HepG2 (cell line): ENCODE results near the gene NEK6. TPM values are rescaled to one million over a fixed set of nuclear protein-coding genes. Genes with fewer than 3 reads are reported as not detected.

Experiments
- EP300 ChIP-seq, 3 experiments: sonication (generic) in 1 of 3; formaldehyde crosslinking in 1 of 3; IDR thresholded peaks; 2 replicates each; pipeline versions ENCODE4 v1.5.1 to v1.6.1; 2011 to 2020; ENCODE audit warnings: low read depth in 2 of 3, low read length in 2 of 3, borderline replicate concordance in 1 of 3, improper control_type of control experiment in 1 of 3, mild to moderate bottlenecking in 1 of 3, missing genetic modification reagents in 1 of 3, moderate library complexity in 1 of 3
- GLI4 ChIP-seq: sonication (generic); formaldehyde crosslinking; IDR thresholded peaks from 2 replicates; pipeline ENCODE4 v1.5.1; 2020; ENCODE audit warnings: missing genetic modification reagents, mild to moderate bottlenecking, moderate library complexity, borderline replicate concordance
- MTF2 ChIP-seq: sonication (generic); formaldehyde crosslinking; IDR thresholded peaks from 2 replicates; pipeline ENCODE4 v1.5.0; 2020; ENCODE audit warnings: missing genetic modification reagents, borderline replicate concordance
- NFE2L1 ChIP-seq: sonication (generic); formaldehyde crosslinking; IDR thresholded peaks from 2 replicates; pipeline ENCODE4 v1.4.0; 2020; ENCODE audit warnings: missing genetic modification reagents, mild to moderate bottlenecking, borderline replicate concordance
- NFIB ChIP-seq: sonication (generic); formaldehyde crosslinking; IDR thresholded peaks from 2 replicates; pipeline ENCODE4 v1.9.0; 2021; ENCODE audit warnings: missing genetic modification reagents, mild to moderate bottlenecking, borderline replicate concordance
- PCBP1 ChIP-seq: fragments of 200-400 bp; formaldehyde crosslinking; IDR thresholded peaks from 2 replicates; pipeline ENCODE4 v1.6.1; 2017; ENCODE audit warnings: mild to moderate bottlenecking, low read depth, low read length, borderline replicate concordance
- PHF21A ChIP-seq: sonication (generic); formaldehyde crosslinking; IDR thresholded peaks from 2 replicates; pipeline ENCODE4 v1.5.0; 2020; ENCODE audit warnings: mild to moderate bottlenecking, missing genetic modification reagents
- SALL2 ChIP-seq: sonication (generic); formaldehyde crosslinking; IDR thresholded peaks from 2 replicates; pipeline ENCODE4 v1.8.1; 2023; ENCODE audit warnings: mild to moderate bottlenecking, missing genetic modification reagents, inconsistent platforms
- SMAD9 ChIP-seq: sonication (generic); formaldehyde crosslinking; IDR thresholded peaks from 2 replicates; pipeline ENCODE4 v1.5.1; 2020; ENCODE audit warnings: mild to moderate bottlenecking, missing genetic modification reagents
- SP4 ChIP-seq: sonication (generic); formaldehyde crosslinking; IDR thresholded peaks from 2 replicates; pipeline ENCODE4 v1.8.1; 2023; ENCODE audit warnings: mild to moderate bottlenecking, missing genetic modification reagents
- SRF ChIP-seq: IDR thresholded peaks from 2 replicates; pipeline ENCODE4 v1.6.1; 2011; ENCODE audit warnings: mild to moderate bottlenecking, low read depth, low read length, moderate library complexity
- SRSF1 ChIP-seq: fragments of 200-400 bp; formaldehyde crosslinking; optimal IDR thresholded peaks from 2 replicates; pipeline ENCODE3; 2017; ENCODE audit warnings: mild to moderate bottlenecking, low read depth, low read length, moderate library complexity
- STAT5B ChIP-seq: sonication (generic); formaldehyde crosslinking; IDR thresholded peaks from 2 replicates; pipeline ENCODE4 v1.4.0; 2020; ENCODE audit warnings: missing genetic modification reagents
- ZBTB7A ChIP-seq: sonication (generic); formaldehyde crosslinking; IDR thresholded peaks from 2 replicates; pipeline ENCODE4 v1.8.0; 2022; ENCODE audit warnings: mild to moderate bottlenecking, missing genetic modification reagents
- ZNF232 ChIP-seq: sonication (generic); formaldehyde crosslinking; IDR thresholded peaks from 2 replicates; pipeline ENCODE4 v1.4.0; 2020; ENCODE audit warnings: missing genetic modification reagents, borderline replicate concordance
- ZNF264 ChIP-seq: sonication (generic); formaldehyde crosslinking; IDR thresholded peaks from 2 replicates; pipeline ENCODE4 v1.4.0; 2020; ENCODE audit warnings: missing genetic modification reagents
- ZNF484 ChIP-seq: sonication (generic); formaldehyde crosslinking; IDR thresholded peaks from 2 replicates; pipeline ENCODE4 v1.5.1; 2020; ENCODE audit warnings: mild to moderate bottlenecking, low read depth, missing genetic modification reagents, borderline replicate concordance
- ZNF546 ChIP-seq: sonication (generic); formaldehyde crosslinking; conservative IDR thresholded peaks from 2 replicates; pipeline ENCODE4 v1.8.1; 2023; ENCODE audit warnings: mild to moderate bottlenecking, missing genetic modification reagents
- ZNF775 ChIP-seq: sonication (generic); formaldehyde crosslinking; IDR thresholded peaks from 2 replicates; pipeline ENCODE4 v1.4.0; 2020; ENCODE audit warnings: missing genetic modification reagents, mild to moderate bottlenecking, moderate library complexity, borderline replicate concordance
- polyA plus RNA-seq, 8 experiments: library from polyadenylated mRNA; depleted of rRNA in 3 of 8; stranded (reverse) in 7 of 8; unstranded in 1 of 8; fragments of >200 nt; fragmentation: Illumina TruSeq in 4 of 8; extraction: Trizol in 4 of 8; gene quantifications; 2 replicates each; pipeline versions ENCODE4 v1.2.1 to v1.2.3, GENCODE V29; 2011 to 2016; ENCODE audit warnings: low read depth in 4 of 8, missing spikeins in 1 of 8, mixed read lengths in 1 of 8; ENCODE audit not compliant: insufficient read depth in 1 of 8
- total RNA-seq, 5 experiments: library from RNA; depleted of rRNA; stranded (reverse); fragments of >200 nt; fragmentation: Illumina TruSeq; extraction: Trizol; gene quantifications; 2 replicates each; pipeline ENCODE4 v1.2.3, GENCODE V29; 2016; ENCODE audit warnings: low read depth in 1 of 5
- TF ChIP-seq, protein P1 (sequence below): sonication (generic); formaldehyde crosslinking; IDR thresholded peaks from 2 replicates; pipeline ENCODE4 v1.9.0; 2022; ENCODE audit warnings: missing genetic modification reagents, mild to moderate bottlenecking, borderline replicate concordance
- TF ChIP-seq, protein P2 (sequence below): IDR thresholded peaks from 2 replicates; pipeline ENCODE4 v1.6.1; 2016; ENCODE audit warnings: low read depth, control low read depth
- TF ChIP-seq, protein P3 (sequence below): sonication (generic); formaldehyde crosslinking; IDR thresholded peaks from 2 replicates; pipeline ENCODE4 v1.5.0; 2020; ENCODE audit warnings: mild to moderate bottlenecking, missing genetic modification reagents
- TF ChIP-seq, protein P4 (sequence below): sonication (generic); formaldehyde crosslinking; IDR thresholded peaks from 2 replicates; pipeline ENCODE4 v1.8.0; 2022; ENCODE audit warnings: missing genetic modification reagents, mild to moderate bottlenecking, inconsistent platforms, borderline replicate concordance

Gene NEK6
- total and polyA plus RNA-seq, 2 of the 13 experiments (the other 11 are each of a cell fraction or from before 2014, with no cell fraction given) = 30.4 to 119 TPM

DNA sequence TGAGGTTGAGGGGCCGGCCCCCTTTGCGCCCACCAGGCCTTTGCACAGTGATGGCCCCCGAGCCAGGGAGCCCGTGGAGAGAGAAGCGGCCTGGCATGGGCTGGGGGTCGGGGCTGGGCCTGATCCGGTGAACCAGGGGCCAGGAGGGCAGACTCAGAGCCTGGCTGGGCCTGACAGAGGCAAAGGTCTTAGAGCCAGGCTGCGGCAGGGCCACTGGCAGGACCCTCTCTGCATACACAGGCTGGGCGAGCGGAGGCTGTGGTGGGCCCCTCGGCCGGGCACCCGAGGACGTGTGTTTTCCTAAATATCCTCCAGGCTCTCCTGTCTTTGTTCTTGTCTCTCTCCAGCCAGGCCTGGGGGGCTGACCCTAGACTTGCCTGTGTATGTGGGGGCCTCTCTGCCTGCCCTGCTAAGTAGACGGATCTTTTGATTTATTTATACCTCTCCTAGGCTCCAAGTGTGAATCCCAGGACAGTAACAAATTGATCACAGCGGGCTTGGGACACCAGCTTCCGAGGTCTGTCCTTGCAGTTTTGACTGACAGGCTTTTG, 933 bp downstream of the NEK6 start (continued):
- TF ChIP-seq GLI4 (CRISPR knock-in tag) = no peak
- TF ChIP-seq PHF21A (CRISPR knock-in tag) = no peak
- TF ChIP-seq SP4 = no peak
- no peak for TF ChIP-seq SRF
- no peak for TF ChIP-seq STAT5B (CRISPR knock-in tag)
- TF ChIP-seq, protein P1, sequence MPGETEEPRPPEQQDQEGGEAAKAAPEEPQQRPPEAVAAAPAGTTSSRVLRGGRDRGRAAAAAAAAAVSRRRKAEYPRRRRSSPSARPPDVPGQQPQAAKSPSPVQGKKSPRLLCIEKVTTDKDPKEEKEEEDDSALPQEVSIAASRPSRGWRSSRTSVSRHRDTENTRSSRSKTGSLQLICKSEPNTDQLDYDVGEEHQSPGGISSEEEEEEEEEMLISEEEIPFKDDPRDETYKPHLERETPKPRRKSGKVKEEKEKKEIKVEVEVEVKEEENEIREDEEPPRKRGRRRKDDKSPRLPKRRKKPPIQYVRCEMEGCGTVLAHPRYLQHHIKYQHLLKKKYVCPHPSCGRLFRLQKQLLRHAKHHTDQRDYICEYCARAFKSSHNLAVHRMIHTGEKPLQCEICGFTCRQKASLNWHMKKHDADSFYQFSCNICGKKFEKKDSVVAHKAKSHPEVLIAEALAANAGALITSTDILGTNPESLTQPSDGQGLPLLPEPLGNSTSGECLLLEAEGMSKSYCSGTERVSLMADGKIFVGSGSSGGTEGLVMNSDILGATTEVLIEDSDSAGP (CRISPR knock-in tag) = no peak; the same call in 1 of the 2 replicates
- peak; percentile 54 for TF ChIP-seq SRSF1
- 0 out of 2 replicates have a peak, but pooled peaks have one; percentile 11 for TF ChIP-seq PCBP1
- peak; percentile 45; the same call in 1 of the 2 replicates for TF ChIP-seq NFE2L1 (CRISPR knock-in tag)
- peak; percentile 92 for TF ChIP-seq ZBTB7A (CRISPR knock-in tag)
- TF ChIP-seq SALL2 (CRISPR knock-in tag) = 0 out of 2 replicates have a peak, but pooled peaks have one; percentile 14
- TF ChIP-seq ZNF232 = 0 out of 2 replicates have a peak, but pooled peaks have one; percentile 5
- no peak for TF ChIP-seq NFIB
- no peak for TF ChIP-seq ZNF264 (CRISPR knock-in tag)
- TF ChIP-seq, protein P2, sequence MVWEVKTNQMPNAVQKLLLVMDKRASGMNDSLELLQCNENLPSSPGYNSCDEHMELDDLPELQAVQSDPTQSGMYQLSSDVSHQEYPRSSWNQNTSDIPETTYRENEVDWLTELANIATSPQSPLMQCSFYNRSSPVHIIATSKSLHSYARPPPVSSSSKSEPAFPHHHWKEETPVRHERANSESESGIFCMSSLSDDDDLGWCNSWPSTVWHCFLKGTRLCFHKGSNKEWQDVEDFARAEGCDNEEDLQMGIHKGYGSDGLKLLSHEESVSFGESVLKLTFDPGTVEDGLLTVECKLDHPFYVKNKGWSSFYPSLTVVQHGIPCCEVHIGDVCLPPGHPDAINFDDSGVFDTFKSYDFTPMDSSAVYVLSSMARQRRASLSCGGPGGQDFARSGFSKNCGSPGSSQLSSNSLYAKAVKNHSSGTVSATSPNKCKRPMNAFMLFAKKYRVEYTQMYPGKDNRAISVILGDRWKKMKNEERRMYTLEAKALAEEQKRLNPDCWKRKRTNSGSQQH = 0 out of 2 replicates have a peak, but pooled peaks have one; percentile 12
- no peak for TF ChIP-seq ZNF775 (CRISPR knock-in tag)
- no peak for TF ChIP-seq SMAD9 (CRISPR knock-in tag)
- TF ChIP-seq EP300 (IDR thresholded peaks at IDR 0.05; ENCODE audit: low read depth in 2 of 2, low read length in 2 of 2) = no peak
- no peak for TF ChIP-seq EP300 (CRISPR knock-in tag; IDR thresholded peaks at IDR 0.05; ENCODE audit: borderline replicate concordance)
- TF ChIP-seq, protein P3, sequence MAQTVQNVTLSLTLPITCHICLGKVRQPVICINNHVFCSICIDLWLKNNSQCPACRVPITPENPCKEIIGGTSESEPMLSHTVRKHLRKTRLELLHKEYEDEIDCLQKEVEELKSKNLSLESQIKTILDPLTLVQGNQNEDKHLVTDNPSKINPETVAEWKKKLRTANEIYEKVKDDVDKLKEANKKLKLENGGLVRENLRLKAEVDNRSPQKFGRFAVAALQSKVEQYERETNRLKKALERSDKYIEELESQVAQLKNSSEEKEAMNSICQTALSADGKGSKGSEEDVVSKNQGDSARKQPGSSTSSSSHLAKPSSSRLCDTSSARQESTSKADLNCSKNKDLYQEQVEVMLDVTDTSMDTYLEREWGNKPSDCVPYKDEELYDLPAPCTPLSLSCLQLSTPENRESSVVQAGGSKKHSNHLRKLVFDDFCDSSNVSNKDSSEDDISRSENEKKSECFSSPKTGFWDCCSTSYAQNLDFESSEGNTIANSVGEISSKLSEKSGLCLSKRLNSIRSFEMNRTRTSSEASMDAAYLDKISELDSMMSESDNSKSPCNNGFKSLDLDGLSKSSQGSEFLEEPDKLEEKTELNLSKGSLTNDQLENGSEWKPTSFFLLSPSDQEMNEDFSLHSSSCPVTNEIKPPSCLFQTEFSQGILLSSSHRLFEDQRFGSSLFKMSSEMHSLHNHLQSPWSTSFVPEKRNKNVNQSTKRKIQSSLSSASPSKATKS (CRISPR knock-in tag) = no peak
- TF ChIP-seq, protein P4, sequence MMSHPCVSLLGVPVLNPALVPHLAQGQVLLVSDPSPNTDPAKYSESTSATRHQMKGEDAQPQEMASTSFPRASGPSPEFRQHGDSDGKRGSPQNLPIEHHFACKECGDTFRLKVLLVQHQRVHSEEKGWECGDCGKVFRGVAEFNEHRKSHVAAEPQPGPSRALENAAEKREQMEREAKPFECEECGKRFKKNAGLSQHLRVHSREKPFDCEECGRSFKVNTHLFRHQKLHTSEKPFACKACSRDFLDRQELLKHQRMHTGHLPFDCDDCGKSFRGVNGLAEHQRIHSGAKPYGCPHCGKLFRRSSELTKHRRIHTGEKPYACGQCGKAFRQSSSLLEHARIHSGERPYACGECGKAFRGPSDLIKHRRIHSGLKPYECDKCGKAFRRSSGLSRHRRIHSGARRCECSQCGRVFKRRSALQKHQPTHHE = no peak
- TF ChIP-seq ZNF484 (CRISPR knock-in tag) = no peak
- TF ChIP-seq ZNF546 = no peak
- TF ChIP-seq MTF2 (CRISPR knock-in tag) = no peak
